ENCODE measurements around the gene MCCC1. TPM values are rescaled to one million over a fixed set of nuclear protein-coding genes. Genes with fewer than 3 reads are reported as not detected.

Gene MCCC1
- total and polyA plus RNA-seq, 4 experiments from 2014 or later = 27.0 to 43.8 (median 29.0) TPM

DNA sequence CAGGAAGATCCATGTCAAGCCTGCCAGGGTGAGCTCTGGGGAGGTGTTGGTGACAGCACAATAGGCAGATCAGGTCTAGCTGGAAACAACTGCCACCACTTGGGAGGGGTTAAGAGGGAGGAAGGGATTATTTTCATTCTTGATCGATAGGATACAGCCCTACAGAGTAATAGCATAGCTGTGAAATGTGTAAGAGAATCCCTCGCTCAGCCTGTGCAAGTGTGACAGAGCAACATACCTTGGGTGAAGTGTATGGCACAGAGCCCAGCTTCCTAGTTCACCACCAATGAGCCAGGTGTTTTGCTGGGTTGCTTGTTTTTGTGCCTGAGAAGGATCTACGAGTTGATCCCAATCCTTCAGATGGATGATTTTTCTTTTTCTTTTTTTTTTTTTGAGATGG lies 109.7 kb downstream of the MCCC1 start:
- Mint-ChIP-seq H3K27me3 (no peaks in the 10 kb centered on the region), H3K4me1 (peaks cover 0 to 5% (median 5%) of the 10 kb centered on the region in 4 donors), H3K4me3 (no peak overlapping the region), H3K36me3 (no peaks in the 10 kb centered on the region), H3K9me3 (peaks cover 0 to 7% (median 3%) of the 10 kb centered on the region in 8 donors), H3K27ac (no peak overlapping the region)
- Histone ChIP-seq H3K36me3 (ENCODE audit: insufficient read depth, low read length) (no peaks in the 10 kb centered on the region), H3K27ac (ENCODE audit: low read depth, low read length) (no peak overlapping the region), H3K4me3 (ENCODE audit: low read length in 2 of 2) (no peak overlapping the region), H3K4me1 (ENCODE audit: insufficient read depth, low read length) (no peaks in the 10 kb centered on the region), H3K27me3 (ENCODE audit: insufficient read depth, low read length) (no peaks in the 10 kb centered on the region), H3K9me3 (ENCODE audit: control insufficient read depth in 1 of 2, low read length in 2 of 2) (no peaks in the 10 kb centered on the region)
- intact Hi-C loops (cut with micrococcal nuclease) = no loop called here
- ChIA-PET POLR2A (ENCODE audit: partially characterized antibody) (no interaction called here), CTCF (ENCODE audit: partially characterized antibody) (no interaction called here)
- no peak for DNase-seq

DNA sequence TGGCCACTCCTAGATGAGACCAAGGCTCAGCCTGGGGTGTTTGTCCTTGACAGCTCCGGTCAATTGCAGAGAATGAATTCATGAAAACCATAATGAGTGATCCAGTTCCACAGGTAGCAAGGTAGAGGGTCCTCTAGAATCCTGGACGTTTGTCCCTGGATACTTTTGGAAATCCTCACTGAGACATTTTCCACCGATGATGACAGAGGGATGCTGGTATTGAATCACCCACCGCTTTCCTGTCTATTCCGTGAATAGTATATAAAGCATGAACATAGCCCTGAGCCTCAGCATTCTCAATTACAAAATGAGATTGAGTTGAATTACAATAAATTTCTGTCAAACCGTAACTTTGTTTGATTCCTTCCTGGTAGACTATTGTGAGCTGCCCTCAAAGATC lies 113.3 kb downstream of the MCCC1 start:
- H3K36me3 Mint-ChIP-seq = no peaks in the 10 kb centered on the region
- peaks cover 8% of the 10 kb centered on the region for H3K4me1 ChIP-seq (ENCODE audit: insufficient read depth, low read length)
- no peak overlapping the region for H3K4me3 Mint-ChIP-seq
- H3K9me3 Mint-ChIP-seq = no peaks in the 10 kb centered on the region
- no peaks in the 10 kb centered on the region for H3K27me3 Mint-ChIP-seq
- POLR2A ChIA-PET (ENCODE audit: partially characterized antibody) = no interaction called here
- no peaks in the 10 kb centered on the region for H3K9me3 ChIP-seq (ENCODE audit: control insufficient read depth in 1 of 2, low read length in 2 of 2)
- H3K27ac ChIP-seq (ENCODE audit: low read depth, low read length) = no peak overlapping the region
- no peaks in the 10 kb centered on the region for H3K36me3 ChIP-seq (ENCODE audit: insufficient read depth, low read length)
- H3K4me3 ChIP-seq (ENCODE audit: low read length in 2 of 2) = no peak overlapping the region
- no peaks in the 10 kb centered on the region for H3K27me3 ChIP-seq (ENCODE audit: insufficient read depth, low read length)
- intact Hi-C loops (cut with micrococcal nuclease) = no loop called here
- no peak overlapping the region for H3K27ac Mint-ChIP-seq
- H3K4me1 Mint-ChIP-seq = peaks cover 4 to 6% (median 5%) of the 10 kb centered on the region in 4 donors
- CTCF ChIA-PET (ENCODE audit: partially characterized antibody) = no interaction called here
- DNase-seq = no peak

- Mint-ChIP-seq H3K27me3 (no peaks in the 10 kb centered on the region), H3K4me3 (no peak overlapping the region), H3K36me3 (peaks cover 0 to 6% of the 10 kb centered on the region in 2 donors), H3K9me3 (no peaks in the 10 kb centered on the region), H3K4me1 (peaks cover 9 to 18% (median 14%) of the 10 kb centered on the region in 4 donors), H3K27ac (no peak overlapping the region)
- Histone ChIP-seq H3K27ac (ENCODE audit: low read depth, low read length) (no peak overlapping the region), H3K4me3 (ENCODE audit: low read length in 2 of 2) (no peak overlapping the region), H3K9me3 (ENCODE audit: control insufficient read depth in 1 of 2, low read length in 2 of 2) (no peaks in the 10 kb centered on the region), H3K4me1 (ENCODE audit: insufficient read depth, low read length) (peaks cover 17% of the 10 kb centered on the region), H3K27me3 (ENCODE audit: insufficient read depth, low read length) (no peaks in the 10 kb centered on the region), H3K36me3 (ENCODE audit: insufficient read depth, low read length) (no peaks in the 10 kb centered on the region)
- ChIA-PET CTCF (ENCODE audit: partially characterized antibody) (no interaction called here), POLR2A (ENCODE audit: partially characterized antibody) (no interaction called here)
- intact Hi-C loops (cut with micrococcal nuclease) = no loop called here
- no peak for DNase-seq
Observed at GRCh38 chr3:182983876-182984275, 115.4 kb downstream of the MCCC1 start.

DNA sequence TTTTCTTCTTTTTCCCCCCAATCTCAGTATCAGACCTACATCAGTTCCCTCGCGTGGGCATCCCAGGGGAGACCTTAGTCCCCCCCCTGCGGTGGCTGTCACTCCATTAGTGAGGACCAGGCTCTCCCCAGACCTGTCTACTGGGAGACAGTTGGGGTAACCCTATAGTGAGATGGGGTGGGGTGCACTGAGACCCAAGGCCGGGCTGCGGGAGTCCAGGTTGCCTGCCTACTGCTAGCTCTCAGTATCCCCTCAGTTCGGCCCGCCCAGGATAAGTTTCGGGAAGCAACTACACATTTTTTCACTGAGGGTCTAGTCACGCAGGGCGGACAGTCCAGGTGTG lies 118.3 kb downstream of the MCCC1 start:
- H3K27me3 Mint-ChIP-seq = no peaks in the 10 kb centered on the region
- H3K9me3 Mint-ChIP-seq = no peaks in the 10 kb centered on the region
- Histone ChIP-seq H3K36me3 (ENCODE audit: insufficient read depth, low read length) (no peaks in the 10 kb centered on the region), H3K27ac (ENCODE audit: low read depth, low read length) (peak overlapping the region; percentile 75), H3K4me3 (ENCODE audit: low read length in 2 of 2) (peak overlapping the region; percentile 64 to 66), H3K4me1 (ENCODE audit: insufficient read depth, low read length) (peaks cover 32% of the 10 kb centered on the region), H3K27me3 (ENCODE audit: insufficient read depth, low read length) (no peaks in the 10 kb centered on the region), H3K9me3 (ENCODE audit: control insufficient read depth in 1 of 2, low read length in 2 of 2) (no peaks in the 10 kb centered on the region)
- peak overlapping the region in 5 of 7 donors; percentile 84 to 96 (median 89) for H3K27ac Mint-ChIP-seq
- H3K4me1 Mint-ChIP-seq = peaks cover 23 to 39% (median 30%) of the 10 kb centered on the region in 4 donors
- POLR2A ChIA-PET (ENCODE audit: partially characterized antibody) = interaction anchor here (1.1 to 2.1 kb wide), 2 partner anchors 12 to 187 kb away, joined by 3 to 5 read pairs; no protein-coding TSS in a partner anchor
- no peak for DNase-seq
- intact Hi-C loops (cut with micrococcal nuclease) = no loop called here
- peaks cover 0 to 6% of the 10 kb centered on the region in 2 donors for H3K36me3 Mint-ChIP-seq
- peak overlapping the region in 3 of 8 donors; percentile 84 to 89 (median 88) for H3K4me3 Mint-ChIP-seq
- CTCF ChIA-PET (ENCODE audit: partially characterized antibody) = interaction anchor here (0.9 kb wide), 1 partner anchor 72 kb away, joined by 4 read pairs; no protein-coding TSS in a partner anchor

DNA sequence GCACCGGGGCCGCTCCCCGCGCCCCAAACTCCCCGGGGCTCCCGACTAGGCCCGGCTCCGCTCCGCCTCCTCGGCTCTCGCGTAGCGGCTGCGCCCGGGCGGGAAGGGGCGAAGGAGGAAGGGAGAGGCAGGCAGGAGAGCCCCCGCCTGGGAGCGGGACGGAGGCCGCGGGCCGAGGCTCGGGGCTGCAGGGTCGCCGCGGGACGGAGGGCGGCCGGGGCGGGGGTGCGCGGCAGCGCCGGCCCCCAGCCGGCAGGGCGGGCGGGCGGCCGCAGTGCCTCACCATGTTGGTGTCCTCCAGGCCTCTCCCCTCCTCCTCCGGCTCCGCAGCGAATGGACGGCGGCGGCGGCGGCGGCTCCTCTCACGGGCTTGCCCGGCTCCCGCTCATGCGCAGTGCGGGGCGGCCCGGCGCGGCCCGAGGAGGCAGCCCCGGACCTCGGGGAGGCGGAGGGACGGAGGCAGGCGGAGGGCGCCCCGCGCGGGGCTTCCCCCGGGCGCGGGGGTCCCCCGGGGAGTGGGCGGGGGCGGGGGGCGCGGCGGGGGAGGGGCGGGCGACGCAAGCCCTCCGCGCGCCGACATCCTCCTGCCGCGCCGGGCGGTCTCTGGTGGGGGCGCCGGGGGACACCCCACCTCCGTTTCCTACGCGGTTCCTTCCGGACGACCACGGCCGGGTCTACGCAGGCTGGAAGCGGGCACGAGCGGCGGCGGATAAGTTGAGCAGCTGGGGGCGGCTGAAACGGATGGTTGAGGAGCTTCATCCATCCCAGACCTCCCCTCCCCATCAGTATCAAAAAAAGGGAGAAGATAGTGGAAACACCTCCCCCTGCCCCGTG lies 118.9 kb downstream of the MCCC1 start, which contains the start of gene DCUN1D1:
Gene DCUN1D1 (minus strand): TSS at position 335 of the 834 bp plus-strand sequence. CDS start 49 bp downstream, at position 286.
- ChIA-PET POLR2A (ENCODE audit: partially characterized antibody) (interaction anchor here (1.1 to 2.6 kb wide), 3 partner anchors 11 to 186 kb away, joined by 3 to 23 read pairs (median 5); no protein-coding TSS in a partner anchor), CTCF (ENCODE audit: partially characterized antibody) (no interaction called here)
- H3K36me3 ChIP-seq (ENCODE audit: insufficient read depth, low read length) = no peaks in the 10 kb centered on the region
- peak within 1 kb of the TSS; percentile 75 for H3K27ac ChIP-seq (ENCODE audit: low read depth, low read length)
- intact Hi-C loops (cut with micrococcal nuclease) = no loop called here
- H3K4me3 Mint-ChIP-seq = peak within 1 kb of the TSS; percentile 89 to 95 (median 92)
- peaks cover 32% of the 10 kb centered on the region for H3K4me1 ChIP-seq (ENCODE audit: insufficient read depth, low read length)
- peak within 1 kb of the TSS; percentile 83 to 96 (median 88) for H3K27ac Mint-ChIP-seq
- H3K36me3 Mint-ChIP-seq = peaks cover 0 to 6% of the 10 kb centered on the region in 2 donors
- no peaks in the 10 kb centered on the region for H3K27me3 ChIP-seq (ENCODE audit: insufficient read depth, low read length)
- H3K4me3 ChIP-seq (ENCODE audit: low read length in 2 of 2) = peak within 1 kb of the TSS; percentile 66 to 79
- peak; percentile 87 to 90 (median 89) for DNase-seq
- H3K9me3 Mint-ChIP-seq = no peaks in the 10 kb centered on the region
- H3K4me1 Mint-ChIP-seq = peaks cover 24 to 43% (median 34%) of the 10 kb centered on the region in 4 donors
- H3K27me3 Mint-ChIP-seq = no peaks in the 10 kb centered on the region
- H3K9me3 ChIP-seq (ENCODE audit: control insufficient read depth in 1 of 2, low read length in 2 of 2) = no peaks in the 10 kb centered on the region

DNA sequence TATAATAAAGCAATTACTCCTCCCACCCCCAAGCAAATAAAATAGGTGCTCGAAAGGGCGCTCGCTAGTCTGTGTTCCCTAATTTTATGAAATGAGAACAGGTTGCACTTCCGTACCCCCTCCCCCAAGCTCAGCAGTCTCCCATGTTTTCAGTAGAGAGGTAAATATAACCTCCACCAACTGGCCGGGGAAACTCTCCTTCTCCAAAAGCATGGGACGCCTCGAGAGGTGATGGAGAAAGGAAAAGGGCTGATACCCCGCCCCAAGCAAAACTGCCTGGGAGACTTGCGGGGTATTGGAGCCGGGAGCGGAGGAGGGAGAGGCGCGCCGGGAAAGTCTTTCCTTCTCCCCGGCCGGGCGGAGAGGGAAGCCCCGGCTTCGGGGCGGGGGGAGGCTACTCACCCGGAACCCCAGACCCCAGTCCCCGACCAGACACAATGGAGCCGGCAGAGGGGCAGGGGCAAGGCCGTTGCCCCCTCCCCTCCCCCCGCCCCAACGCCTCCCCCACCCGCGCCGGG lies 119.6 kb downstream of the MCCC1 start:
- H3K36me3 ChIP-seq (ENCODE audit: insufficient read depth, low read length) = no peaks in the 10 kb centered on the region
- H3K27me3 ChIP-seq (ENCODE audit: insufficient read depth, low read length) = no peaks in the 10 kb centered on the region
- no peaks in the 10 kb centered on the region for H3K9me3 ChIP-seq (ENCODE audit: control insufficient read depth in 1 of 2, low read length in 2 of 2)
- intact Hi-C loops (cut with micrococcal nuclease) = loop anchor here (2.0 to 5.0 kb wide), 2 partner anchors 118 to 187 kb away; partner anchors contain the start of genes ATP11B and MCCC1
- peak; percentile 16 to 53 (median 17) for DNase-seq
- Mint-ChIP-seq H3K9me3 (no peaks in the 10 kb centered on the region), H3K27me3 (no peaks in the 10 kb centered on the region), H3K4me1 (peaks cover 27 to 45% (median 36%) of the 10 kb centered on the region in 4 donors), H3K27ac (peak overlapping the region; percentile 83 to 93 (median 88)), H3K4me3 (peak overlapping the region; percentile 87 to 95 (median 92)), H3K36me3 (peaks cover 0 to 6% of the 10 kb centered on the region in 2 donors)
- H3K4me3 ChIP-seq (ENCODE audit: low read length in 2 of 2) = peak overlapping the region; percentile 66 to 79
- CTCF ChIA-PET (ENCODE audit: partially characterized antibody) = no interaction called here
- peak overlapping the region; percentile 56 for H3K27ac ChIP-seq (ENCODE audit: low read depth, low read length)
- peaks cover 32% of the 10 kb centered on the region for H3K4me1 ChIP-seq (ENCODE audit: insufficient read depth, low read length)
- POLR2A ChIA-PET (ENCODE audit: partially characterized antibody) = interaction anchor here (0.6 to 2.6 kb wide), 3 partner anchors 10 to 76 kb away, joined by 3 to 23 read pairs (median 3); no protein-coding TSS in a partner anchor

Data from CD4-positive, alpha-beta memory T cell (primary cell).